ENCODE data around the gene PLEKHA3. TPM values are rescaled to one million over a fixed set of nuclear protein-coding genes. Genes with fewer than 3 reads are reported as not detected.

PLEKHA3 gene
- total and polyA plus RNA-seq, 11 donors = 3.0 to 50.4 (median 38.7) TPM

- ATAC-seq (no peak), DNase-seq (no peak)
- 85 to 92% (median 88%) methylated on average over 5 of the region's 5 CpGs for WGBS, 4 donors
- no peak overlapping the region for H3K4me3 ChIP-seq
- TF ChIP-seq, protein P1, sequence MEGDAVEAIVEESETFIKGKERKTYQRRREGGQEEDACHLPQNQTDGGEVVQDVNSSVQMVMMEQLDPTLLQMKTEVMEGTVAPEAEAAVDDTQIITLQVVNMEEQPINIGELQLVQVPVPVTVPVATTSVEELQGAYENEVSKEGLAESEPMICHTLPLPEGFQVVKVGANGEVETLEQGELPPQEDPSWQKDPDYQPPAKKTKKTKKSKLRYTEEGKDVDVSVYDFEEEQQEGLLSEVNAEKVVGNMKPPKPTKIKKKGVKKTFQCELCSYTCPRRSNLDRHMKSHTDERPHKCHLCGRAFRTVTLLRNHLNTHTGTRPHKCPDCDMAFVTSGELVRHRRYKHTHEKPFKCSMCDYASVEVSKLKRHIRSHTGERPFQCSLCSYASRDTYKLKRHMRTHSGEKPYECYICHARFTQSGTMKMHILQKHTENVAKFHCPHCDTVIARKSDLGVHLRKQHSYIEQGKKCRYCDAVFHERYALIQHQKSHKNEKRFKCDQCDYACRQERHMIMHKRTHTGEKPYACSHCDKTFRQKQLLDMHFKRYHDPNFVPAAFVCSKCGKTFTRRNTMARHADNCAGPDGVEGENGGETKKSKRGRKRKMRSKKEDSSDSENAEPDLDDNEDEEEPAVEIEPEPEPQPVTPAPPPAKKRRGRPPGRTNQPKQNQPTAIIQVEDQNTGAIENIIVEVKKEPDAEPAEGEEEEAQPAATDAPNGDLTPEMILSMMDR (IDR thresholded peaks at IDR 0.05) = no peak
- no peak for TF ChIP-seq POLR2A (IDR thresholded peaks at IDR 0.05)
- no peaks in the 10 kb centered on the region for H3K9me3 ChIP-seq
- intact Hi-C loops (cut with DNase I) = loop anchor here in 1 of 10 donors (10.0 kb wide), 1 partner anchor 414 kb away; the partner anchor contains the start of gene RBM45
- no peak overlapping the region for H3K27ac ChIP-seq
- no peaks in the 10 kb centered on the region for H3K27me3 ChIP-seq
- peaks cover 0 to 31% (median 3%) of the 10 kb centered on the region in 12 donors for H3K4me1 ChIP-seq
- H3K36me3 ChIP-seq = peaks cover 2 to 83% (median 66%) of the 10 kb centered on the region in 9 donors
Observed at GRCh38 chr2:178528647-178529046, 48.4 kb downstream of the PLEKHA3 start.

GRCh38 chr2:178529194-178529593, 48.9 kb downstream of the PLEKHA3 start:
- DNase-seq (no peak), ATAC-seq (no peak)
- H3K4me1 ChIP-seq = peaks cover 0 to 25% (median under 1%) of the 10 kb centered on the region in 12 donors
- H3K27ac ChIP-seq = no peak overlapping the region
- intact Hi-C loops (cut with DNase I) = loop anchor here in 1 of 10 donors (10.0 kb wide), 1 partner anchor 414 kb away; the partner anchor contains the start of gene RBM45
- WGBS, 4 donors = 72 to 82% (median 78%) methylated on average over 2 of the region's 2 CpGs
- H3K9me3 ChIP-seq = no peaks in the 10 kb centered on the region
- H3K4me3 ChIP-seq = no peak overlapping the region
- TF ChIP-seq, protein P1 (IDR thresholded peaks at IDR 0.05) = no peak
- no peak for TF ChIP-seq POLR2A (IDR thresholded peaks at IDR 0.05)
- peaks cover 2 to 88% (median 71%) of the 10 kb centered on the region in 9 donors for H3K36me3 ChIP-seq
- H3K27me3 ChIP-seq = no peaks in the 10 kb centered on the region

- TF ChIP-seq POLR2A (IDR thresholded peaks at IDR 0.05) = no peak
- TF ChIP-seq, protein P1 (IDR thresholded peaks at IDR 0.05) = no peak
- no peaks in the 10 kb centered on the region for H3K27me3 ChIP-seq
- DNase-seq (no peak), ATAC-seq (no peak)
- WGBS, 4 donors = 74 to 86% (median 80%) methylated on average over 2 of the region's 2 CpGs
- H3K27ac ChIP-seq = peak overlapping the region in 1 of 12 donors; percentile 65
- intact Hi-C loops (cut with DNase I) = no loop called here
- no peak overlapping the region for H3K4me3 ChIP-seq
- peaks cover 0 to 22% (median 0%) of the 10 kb centered on the region in 12 donors for H3K4me1 ChIP-seq
- H3K36me3 ChIP-seq = peaks cover 2 to 98% (median 81%) of the 10 kb centered on the region in 9 donors
- no peaks in the 10 kb centered on the region for H3K9me3 ChIP-seq
Observed at GRCh38 chr2:178530131-178530530, 49.9 kb downstream of the PLEKHA3 start.

DNA sequence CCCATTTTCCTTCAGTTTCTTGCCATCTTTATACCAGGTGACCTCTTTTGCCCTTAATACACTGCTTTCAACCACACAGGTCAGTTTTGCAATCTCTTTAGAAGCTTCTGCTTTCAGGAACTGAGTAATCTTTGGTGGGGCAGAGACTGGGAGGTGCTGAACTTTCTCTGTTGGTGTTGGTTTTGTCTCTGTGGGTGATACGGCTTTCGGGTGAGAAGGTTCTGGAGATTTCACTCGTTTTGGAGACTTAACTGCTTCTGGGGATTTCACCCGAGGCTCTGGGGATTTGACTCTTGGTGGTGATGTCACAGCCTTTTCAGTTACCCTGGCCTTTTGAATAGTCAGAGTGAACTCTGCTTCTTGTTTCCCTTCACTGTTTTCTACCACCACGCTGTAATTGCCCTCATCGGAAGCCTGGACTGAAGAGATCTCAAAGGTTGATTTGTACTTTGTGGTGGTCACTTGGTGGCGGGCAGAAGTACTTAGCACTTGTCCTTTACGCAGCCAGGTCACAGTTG, 50.4 kb downstream of the PLEKHA3 start:
- Histone ChIP-seq H3K4me1 (peaks cover 0 to 22% (median 0%) of the 10 kb centered on the region in 12 donors), H3K27ac (peak overlapping the region in 1 of 12 donors; percentile 65), H3K9me3 (no peaks in the 10 kb centered on the region), H3K27me3 (no peaks in the 10 kb centered on the region), H3K4me3 (peak overlapping the region in 1 of 12 donors; percentile 13), H3K36me3 (peaks cover 2 to 100% (median 86%) of the 10 kb centered on the region in 9 donors)
- TF ChIP-seq, protein P1 (IDR thresholded peaks at IDR 0.05) = no peak
- no peak for TF ChIP-seq POLR2A (IDR thresholded peaks at IDR 0.05)
- WGBS, 4 donors = 79 to 86% (median 84%) methylated on average over 8 of the region's 8 CpGs
- DNase-seq (no peak), ATAC-seq (peak in 1 of 4 donors; percentile 14)
- intact Hi-C loops (cut with DNase I) = no loop called here

Data from heart left ventricle (tissue), 16 donors.